GM23248 (cell line): ENCODE measurements around the gene BRAT1.

ENCODE experiments used
- EZH2 ChIP-seq: fragments of 200-600 bp; sonication (generic); IDR thresholded peaks from 2 replicates; pipeline ENCODE4 v1.6.1; 2018; ENCODE audit warnings: antibody characterized with exemption, mild to moderate bottlenecking; ENCODE audit not compliant: insufficient read depth, poor library complexity, severe bottlenecking
- EZH2phosphoT487 ChIP-seq: fragments of 200-600 bp; sonication (generic); IDR thresholded peaks from 2 replicates; pipeline ENCODE4 v1.6.1; 2018; ENCODE audit warnings: antibody characterized with exemption, moderate library complexity, mild to moderate bottlenecking, low read depth; ENCODE audit not compliant: insufficient read depth

DNA sequence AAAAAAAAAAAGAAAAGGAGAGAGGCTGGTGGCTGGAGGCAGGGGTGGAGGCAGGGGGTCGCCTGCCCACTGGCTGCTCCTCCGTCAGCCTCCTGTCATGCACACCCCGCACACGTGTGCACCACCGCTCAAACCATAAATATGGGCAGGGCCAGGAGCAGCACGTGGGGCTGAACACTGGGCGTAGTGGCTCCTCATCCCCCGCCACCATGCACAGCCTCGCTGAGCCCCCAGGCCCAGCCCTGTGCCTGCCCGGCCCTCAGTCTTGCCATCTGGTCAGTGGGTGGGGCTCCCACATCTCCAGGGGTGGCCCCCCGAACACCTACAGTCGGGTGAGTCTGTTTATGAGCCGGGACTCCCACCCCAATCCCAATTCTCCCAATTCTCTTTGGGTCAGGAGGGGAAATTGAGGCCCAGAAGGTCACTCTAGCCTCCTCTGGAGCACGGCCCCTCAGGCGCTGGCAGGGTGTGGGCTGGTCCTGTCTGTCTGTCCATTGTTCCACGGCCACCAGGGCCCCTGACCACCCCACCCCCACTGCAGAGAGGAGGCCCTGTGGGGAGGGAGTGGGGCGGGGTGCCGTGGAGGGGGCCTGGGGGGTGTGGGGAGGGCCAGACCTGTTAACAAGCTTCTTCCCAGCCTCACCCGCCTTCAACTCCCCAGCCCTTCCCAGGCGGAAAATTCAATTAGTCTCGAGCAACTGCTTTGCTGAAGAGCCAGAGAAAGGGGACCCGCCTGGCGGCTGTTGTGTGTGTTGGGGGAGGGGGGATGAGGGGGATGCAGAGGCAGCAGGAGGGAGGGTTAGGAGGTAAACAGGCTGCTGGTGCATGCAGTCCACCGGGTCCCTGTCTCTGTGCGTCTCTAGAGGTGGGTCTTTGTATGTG, 59.7 kb downstream of the BRAT1 start:
- TF ChIP-seq EZH2: no peak
- no peak for TF ChIP-seq EZH2phosphoT487
